ENCODE results near the gene SCAPER. TPM values are rescaled to one million over a fixed set of nuclear protein-coding genes. Genes with fewer than 3 reads are reported as not detected.

The SCAPER gene
- total RNA-seq, 1 experiment from 2014 or later = 7.4 TPM

- WGBS (ENCODE audit: extremely low coverage, insufficient read length, low lambda C conversion rate) = no CpG with 5 or more reads among the region's 5 CpGs
- no peak overlapping the region for H3K23ac ChIP-seq (ENCODE audit: insufficient read length, low read depth, low read length)
- no peak overlapping the region for H4K91ac ChIP-seq (ENCODE audit: insufficient read length, low read depth, low read length)
- Mint-ChIP-seq H3K27me3 (ENCODE audit: low read depth) (no peaks in the 10 kb centered on the region), H3K36me3 (ENCODE audit: insufficient read depth in 1 of 3, low read depth in 3 of 3) (peaks cover 14 to 18% (median 15%) of the 10 kb centered on the region in 3 experiments), H3K4me1 (peaks cover 3 to 6% of the 10 kb centered on the region in 2 experiments), H3K9me3 (peaks cover 18 to 21% of the 10 kb centered on the region in 2 experiments), H3K27ac (peak overlapping the region in 1 of 3 experiments; percentile 21; a peak in 1 of 7 replicates), H3K4me3 (no peak overlapping the region)
- no peak overlapping the region for H2AFZ ChIP-seq (ENCODE audit: low read length)
- no peak overlapping the region for H4K8ac ChIP-seq (replicated peaks; ENCODE audit: insufficient read length, low read depth, low read length)
- no peaks in the 10 kb centered on the region for H4K20me1 ChIP-seq (ENCODE audit: control insufficient read depth, insufficient read depth, insufficient read length)
- H3K27ac ChIP-seq (ENCODE audit: insufficient read length, low read depth, low read length) = no peak overlapping the region
- H4K5ac ChIP-seq (ENCODE audit: insufficient read length, low read depth, low read length) = no peak overlapping the region
- no peak overlapping the region for H3K4ac ChIP-seq (ENCODE audit: low read depth, low read length)
- no peaks in the 10 kb centered on the region for H3K79me1 ChIP-seq (ENCODE audit: insufficient read depth, low read depth, low read length, poor library complexity, severe bottlenecking)
- H3K56ac ChIP-seq (ENCODE audit: insufficient read length, low read depth, low read length) = no peak overlapping the region
- no peak overlapping the region for H2BK5ac ChIP-seq (ENCODE audit: insufficient read length, low read length)
- H3K9me3 ChIP-seq (ENCODE audit: control insufficient read depth, low read depth, low read length) = no peaks in the 10 kb centered on the region
- no peak overlapping the region for H3K9ac ChIP-seq (ENCODE audit: extremely low read depth, insufficient read length, low read length)
- TF ChIP-seq, protein P1, sequence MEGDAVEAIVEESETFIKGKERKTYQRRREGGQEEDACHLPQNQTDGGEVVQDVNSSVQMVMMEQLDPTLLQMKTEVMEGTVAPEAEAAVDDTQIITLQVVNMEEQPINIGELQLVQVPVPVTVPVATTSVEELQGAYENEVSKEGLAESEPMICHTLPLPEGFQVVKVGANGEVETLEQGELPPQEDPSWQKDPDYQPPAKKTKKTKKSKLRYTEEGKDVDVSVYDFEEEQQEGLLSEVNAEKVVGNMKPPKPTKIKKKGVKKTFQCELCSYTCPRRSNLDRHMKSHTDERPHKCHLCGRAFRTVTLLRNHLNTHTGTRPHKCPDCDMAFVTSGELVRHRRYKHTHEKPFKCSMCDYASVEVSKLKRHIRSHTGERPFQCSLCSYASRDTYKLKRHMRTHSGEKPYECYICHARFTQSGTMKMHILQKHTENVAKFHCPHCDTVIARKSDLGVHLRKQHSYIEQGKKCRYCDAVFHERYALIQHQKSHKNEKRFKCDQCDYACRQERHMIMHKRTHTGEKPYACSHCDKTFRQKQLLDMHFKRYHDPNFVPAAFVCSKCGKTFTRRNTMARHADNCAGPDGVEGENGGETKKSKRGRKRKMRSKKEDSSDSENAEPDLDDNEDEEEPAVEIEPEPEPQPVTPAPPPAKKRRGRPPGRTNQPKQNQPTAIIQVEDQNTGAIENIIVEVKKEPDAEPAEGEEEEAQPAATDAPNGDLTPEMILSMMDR (conservative IDR thresholded peaks at IDR 0.05) = no peak
- H3K14ac ChIP-seq (ENCODE audit: insufficient read depth, low read length) = no peak overlapping the region
- no peak overlapping the region for H2BK15ac ChIP-seq (ENCODE audit: low read depth, low read length)
- H3K18ac ChIP-seq (ENCODE audit: insufficient read length, low read depth, low read length) = no peak overlapping the region
- H2BK20ac ChIP-seq (ENCODE audit: low read depth, low read length, poor library complexity, severe bottlenecking) = no peak overlapping the region
- no peaks in the 10 kb centered on the region for H3K27me3 ChIP-seq (ENCODE audit: insufficient read depth, low read length)
- no peak for DNase-seq
- no peaks in the 10 kb centered on the region for H3K4me1 ChIP-seq (ENCODE audit: insufficient read depth, low read length)
- H2BK120ac ChIP-seq (ENCODE audit: low read depth, low read length, poor library complexity, severe bottlenecking) = no peak overlapping the region
- H3T11ph ChIP-seq (ENCODE audit: low read length) = no peak overlapping the region
- no peaks in the 10 kb centered on the region for H3K23me2 ChIP-seq (ENCODE audit: insufficient read length, low read depth, low read length, poor library complexity, severe bottlenecking)
- no peak overlapping the region for H2BK12ac ChIP-seq (ENCODE audit: insufficient read length, low read depth, low read length)
- H2AK5ac ChIP-seq (ENCODE audit: insufficient read length, low read length) = no peak overlapping the region
- no peaks in the 10 kb centered on the region for H3K79me2 ChIP-seq (ENCODE audit: insufficient read depth, low read length)
- H3K4me2 ChIP-seq (ENCODE audit: insufficient read depth, insufficient read length, low read length) = no peak overlapping the region
These were observed 89.7 kb downstream of the SCAPER start for GRCh38 chr15:76815421-76815820.

Measured in H9 (cell line).